Stimulated activated naive B cell treated with anti-CD40 and anti-IgM and Interleukin-4, amounts not matched to agents 10 μg/mL and 1 μg/mL and 100 μg/mL, for 72 hours (primary cell): ENCODE measurements around the gene ATP13A1.
A peak's percentile ranks its signal among the peaks of the same experiment; 100 is the strongest.

Source experiments
- ATAC-seq, 2 donors: fragments of 150-1000 bp; cut with Tn5 transposase; replicated peaks; 2 replicates each; pipeline ENCODE4 v1.10.0; 2021; ENCODE audit warnings: moderate library complexity in 1 of 2
- DNase-seq: peaks from one replicate; pipeline ENCODE4 v3.0.0; 2021
- H3K27ac Mint-ChIP-seq: one replicate; pipeline ENCODE4 v1.8.0; 2022; ENCODE audit warnings: mild to moderate bottlenecking, mixed read lengths
- H3K27me3 Mint-ChIP-seq, 2 donors: one replicate each; pipeline ENCODE4 v1.8.0; 2022; ENCODE audit warnings: mixed read lengths in 2 of 2
- H3K36me3 Mint-ChIP-seq, 2 donors: one replicate each; pipeline ENCODE4 v1.8.0; 2022; ENCODE audit warnings: mixed read lengths in 2 of 2, mild to moderate bottlenecking in 1 of 2
- H3K4me1 Mint-ChIP-seq, 2 donors: one replicate each; pipeline ENCODE4 v1.8.0; 2022; ENCODE audit warnings: mixed read lengths in 2 of 2, mild to moderate bottlenecking in 1 of 2
- H3K4me3 Mint-ChIP-seq, 2 donors: one replicate each; pipeline ENCODE4 v1.8.0; 2022; ENCODE audit warnings: mild to moderate bottlenecking in 2 of 2, mixed read lengths in 2 of 2, moderate library complexity in 1 of 2
- H3K9me3 Mint-ChIP-seq, 2 donors: one replicate each; pipeline ENCODE4 v1.8.0; 2022; ENCODE audit warnings: mixed read lengths in 2 of 2, mild to moderate bottlenecking in 1 of 2

ATP13A1 gene

DNA sequence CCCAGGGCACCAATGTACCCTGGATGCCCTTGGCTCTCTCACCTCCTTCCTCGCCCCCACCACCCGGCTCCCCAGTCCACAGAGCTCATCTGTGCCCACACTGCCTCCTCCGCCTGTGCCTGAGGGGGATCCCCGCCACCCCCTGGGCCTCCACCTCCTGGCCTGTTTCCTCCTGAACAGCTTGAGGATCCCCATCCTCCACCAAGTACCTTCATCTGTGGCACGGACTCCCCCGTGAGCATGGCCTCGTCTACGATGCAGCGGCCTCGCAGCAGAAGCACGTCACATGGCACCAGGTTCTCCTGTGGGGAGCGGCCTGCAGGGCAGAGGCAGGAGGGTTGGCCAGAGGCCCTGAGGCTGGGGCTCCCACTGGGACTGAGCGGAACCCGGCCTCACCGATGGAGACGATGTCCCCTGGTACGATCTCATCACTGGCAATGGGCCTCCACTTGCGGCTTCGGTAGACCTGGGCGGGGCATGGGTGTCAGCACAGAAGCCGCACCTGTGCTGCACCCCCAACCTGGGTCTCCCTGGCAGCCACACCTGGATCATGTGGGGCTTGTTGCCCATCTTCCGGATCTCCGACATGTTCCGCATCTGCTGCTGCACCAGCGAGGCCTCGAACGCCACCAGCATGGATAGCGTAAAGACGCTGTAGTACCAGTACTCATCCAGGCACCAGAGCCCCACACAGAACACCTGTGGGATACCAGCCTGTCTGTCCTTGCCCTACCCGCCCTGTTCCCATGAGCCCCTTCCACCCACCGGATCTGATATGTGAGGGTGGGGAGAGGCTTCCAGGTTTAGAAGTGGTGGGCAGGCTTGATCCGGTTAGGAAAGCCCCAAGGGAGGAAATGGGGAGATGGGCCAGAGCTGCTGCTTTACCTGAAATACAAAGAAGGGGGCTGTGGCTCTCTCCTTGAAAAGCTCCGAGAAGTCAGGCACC is 6.8 kb downstream of the ATP13A1 start:
- peaks cover 15% of the 10 kb centered on the region in 2 donors for H3K4me1 Mint-ChIP-seq
- no peaks in the 10 kb centered on the region for H3K27me3 Mint-ChIP-seq
- H3K27ac Mint-ChIP-seq = peak overlapping the region; percentile 51
- peaks cover 56 to 68% of the 10 kb centered on the region in 2 donors for H3K36me3 Mint-ChIP-seq
- H3K9me3 Mint-ChIP-seq = no peaks in the 10 kb centered on the region
- no peak for ATAC-seq
- no peak overlapping the region for H3K4me3 Mint-ChIP-seq
- DNase-seq = no peak

DNA sequence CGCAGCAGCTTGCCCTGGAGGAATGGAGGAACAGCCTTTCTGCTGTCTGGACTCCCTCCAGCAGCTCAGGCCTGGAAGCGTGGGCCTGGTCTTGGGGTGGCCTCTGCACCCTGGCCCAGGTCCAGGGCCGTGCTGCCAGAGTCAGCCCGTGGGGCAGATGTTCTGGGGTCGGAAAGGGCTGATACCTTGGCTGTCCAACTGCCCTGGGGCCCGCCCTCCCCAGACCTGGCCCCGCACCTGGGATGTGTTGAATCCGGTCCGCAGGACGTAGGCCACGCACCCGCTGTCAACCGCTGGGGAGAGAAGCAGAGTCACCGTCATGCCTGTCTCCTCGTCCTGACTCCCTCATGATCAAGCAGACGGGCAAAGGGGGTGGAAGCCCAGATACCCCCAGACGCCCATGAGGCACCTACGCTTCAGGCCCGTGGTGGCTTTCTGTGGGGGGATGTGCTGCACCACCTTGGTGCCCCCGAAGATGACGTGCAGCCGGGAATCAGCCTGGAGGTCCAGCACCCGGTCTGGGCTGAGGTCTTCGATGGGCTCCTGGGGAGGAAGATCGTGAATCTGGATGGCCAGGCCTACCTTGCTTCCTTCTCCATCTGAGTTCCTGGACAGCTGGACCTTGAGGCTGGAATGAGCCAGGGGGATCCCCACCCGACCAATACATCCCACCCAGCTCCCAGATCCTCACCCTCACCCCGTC is 7.7 kb downstream of the ATP13A1 start:
- Mint-ChIP-seq H3K9me3 (no peaks in the 10 kb centered on the region), H3K4me1 (peaks cover 6 to 7% of the 10 kb centered on the region in 2 donors), H3K27ac (no peak overlapping the region), H3K36me3 (peaks cover 51 to 63% of the 10 kb centered on the region in 2 donors), H3K4me3 (no peak overlapping the region), H3K27me3 (no peaks in the 10 kb centered on the region)
- DNase-seq (no peak), ATAC-seq (no peak)

DNA sequence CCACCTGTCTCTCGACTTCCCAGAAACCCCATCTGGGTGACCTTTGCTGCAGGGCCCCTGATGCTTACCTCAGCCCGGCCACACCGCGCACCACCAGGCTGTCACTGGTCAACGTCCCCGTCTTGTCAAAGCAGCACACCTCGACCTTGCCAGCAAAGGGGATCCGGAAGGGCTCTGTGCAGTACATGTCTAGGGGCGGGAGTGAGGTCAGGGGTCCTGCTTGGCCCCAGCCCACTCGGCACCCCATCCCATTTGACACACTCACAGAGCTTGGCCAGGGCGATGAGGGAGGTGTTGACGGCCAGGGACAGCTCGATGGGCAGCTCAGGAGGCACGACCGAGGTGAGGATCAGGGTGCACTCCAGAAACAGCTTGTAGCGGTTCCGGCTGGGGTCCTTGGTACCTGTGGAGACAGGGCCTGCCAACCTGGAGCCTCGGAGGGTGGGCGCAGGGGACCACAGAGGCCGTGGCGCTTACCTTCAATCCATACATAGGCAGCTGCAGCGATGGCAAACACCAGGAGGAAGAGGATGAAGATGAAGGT is 8.4 kb downstream of the ATP13A1 start:
- peaks cover 56 to 70% of the 10 kb centered on the region in 2 donors for H3K36me3 Mint-ChIP-seq
- DNase-seq = no peak
- H3K27me3 Mint-ChIP-seq = no peaks in the 10 kb centered on the region
- H3K9me3 Mint-ChIP-seq = no peaks in the 10 kb centered on the region
- peaks cover 6 to 9% of the 10 kb centered on the region in 2 donors for H3K4me1 Mint-ChIP-seq
- H3K4me3 Mint-ChIP-seq = no peak overlapping the region
- no peak for ATAC-seq
- no peak overlapping the region for H3K27ac Mint-ChIP-seq

GRCh38 chr19:19654441-19654840 is 9.0 kb downstream of the ATP13A1 start:
- no peak overlapping the region for H3K4me3 Mint-ChIP-seq
- H3K27me3 Mint-ChIP-seq = no peaks in the 10 kb centered on the region
- peaks cover 6% of the 10 kb centered on the region in 2 donors for H3K4me1 Mint-ChIP-seq
- H3K36me3 Mint-ChIP-seq = peaks cover 58 to 68% of the 10 kb centered on the region in 2 donors
- no peak for DNase-seq
- H3K27ac Mint-ChIP-seq = no peak overlapping the region
- no peak for ATAC-seq
- H3K9me3 Mint-ChIP-seq = no peaks in the 10 kb centered on the region

- Mint-ChIP-seq H3K4me3 (no peak overlapping the region), H3K27ac (peak overlapping the region; percentile 62), H3K4me1 (peaks cover 6 to 11% of the 10 kb centered on the region in 2 donors), H3K9me3 (no peaks in the 10 kb centered on the region), H3K36me3 (peaks cover 61 to 69% of the 10 kb centered on the region in 2 donors), H3K27me3 (no peaks in the 10 kb centered on the region)
- no peak for DNase-seq
- no peak for ATAC-seq
These were observed 9.8 kb downstream of the ATP13A1 start for GRCh38 chr19:19653597-19654147.

- H3K9me3 Mint-ChIP-seq = no peaks in the 10 kb centered on the region
- no peak for DNase-seq
- ATAC-seq = no peak
- no peaks in the 10 kb centered on the region for H3K27me3 Mint-ChIP-seq
- no peak overlapping the region for H3K27ac Mint-ChIP-seq
- H3K4me1 Mint-ChIP-seq = peaks cover 6 to 11% of the 10 kb centered on the region in 2 donors
- no peak overlapping the region for H3K4me3 Mint-ChIP-seq
- peaks cover 57 to 69% of the 10 kb centered on the region in 2 donors for H3K36me3 Mint-ChIP-seq
These were observed 10.8 kb downstream of the ATP13A1 start for GRCh38 chr19:19652482-19653295.

GRCh38 chr19:19651076-19651475 is 12.4 kb downstream of the ATP13A1 start:
- Mint-ChIP-seq H3K4me1 (peaks cover 5 to 10% of the 10 kb centered on the region in 2 donors), H3K27me3 (no peaks in the 10 kb centered on the region), H3K36me3 (peaks cover 57 to 65% of the 10 kb centered on the region in 2 donors), H3K27ac (peak overlapping the region; percentile 59), H3K9me3 (no peaks in the 10 kb centered on the region), H3K4me3 (no peak overlapping the region)
- no peak for ATAC-seq
- DNase-seq = no peak

GRCh38 chr19:19650331-19650730 is 13.1 kb downstream of the ATP13A1 start:
- Mint-ChIP-seq H3K27me3 (no peaks in the 10 kb centered on the region), H3K36me3 (peaks cover 59 to 66% of the 10 kb centered on the region in 2 donors), H3K4me3 (no peak overlapping the region), H3K4me1 (peaks cover 5 to 12% of the 10 kb centered on the region in 2 donors), H3K9me3 (no peaks in the 10 kb centered on the region), H3K27ac (peak overlapping the region; percentile 80)
- no peak for ATAC-seq
- DNase-seq = no peak

- no peak for DNase-seq
- Mint-ChIP-seq H3K4me3 (no peak overlapping the region), H3K4me1 (peaks cover 5 to 12% of the 10 kb centered on the region in 2 donors), H3K36me3 (peaks cover 56 to 67% of the 10 kb centered on the region in 2 donors), H3K9me3 (no peaks in the 10 kb centered on the region), H3K27ac (peak overlapping the region; percentile 78), H3K27me3 (no peaks in the 10 kb centered on the region)
- no peak for ATAC-seq
These were observed 13.9 kb downstream of the ATP13A1 start for GRCh38 chr19:19649580-19649995.

DNA sequence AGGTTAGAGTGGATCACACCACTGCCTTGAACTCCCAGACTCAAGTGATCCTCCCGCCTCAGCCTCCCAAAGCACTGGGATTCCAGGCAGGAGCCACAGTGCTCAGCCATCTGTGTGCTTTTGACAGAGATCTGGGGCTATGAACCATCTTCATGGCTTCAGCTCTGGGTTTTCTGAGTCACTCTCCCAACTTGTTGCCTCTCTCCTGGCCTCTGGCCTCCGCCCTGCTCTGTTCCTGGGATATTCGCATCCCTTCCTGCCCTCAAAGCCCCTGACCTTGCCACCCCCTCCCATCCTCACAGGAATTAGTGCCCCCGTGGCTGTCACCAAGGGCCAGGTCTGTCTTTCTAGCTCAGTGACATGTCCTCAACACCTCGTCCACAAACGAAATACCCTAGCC is 14.3 kb downstream of the ATP13A1 start:
- H3K9me3 Mint-ChIP-seq = no peaks in the 10 kb centered on the region
- H3K4me1 Mint-ChIP-seq = peaks cover 10 to 12% of the 10 kb centered on the region in 2 donors
- DNase-seq (no peak), ATAC-seq (no peak)
- no peak overlapping the region for H3K4me3 Mint-ChIP-seq
- H3K36me3 Mint-ChIP-seq = peaks cover 53 to 69% of the 10 kb centered on the region in 2 donors
- no peaks in the 10 kb centered on the region for H3K27me3 Mint-ChIP-seq
- H3K27ac Mint-ChIP-seq = peak overlapping the region; percentile 78

DNA sequence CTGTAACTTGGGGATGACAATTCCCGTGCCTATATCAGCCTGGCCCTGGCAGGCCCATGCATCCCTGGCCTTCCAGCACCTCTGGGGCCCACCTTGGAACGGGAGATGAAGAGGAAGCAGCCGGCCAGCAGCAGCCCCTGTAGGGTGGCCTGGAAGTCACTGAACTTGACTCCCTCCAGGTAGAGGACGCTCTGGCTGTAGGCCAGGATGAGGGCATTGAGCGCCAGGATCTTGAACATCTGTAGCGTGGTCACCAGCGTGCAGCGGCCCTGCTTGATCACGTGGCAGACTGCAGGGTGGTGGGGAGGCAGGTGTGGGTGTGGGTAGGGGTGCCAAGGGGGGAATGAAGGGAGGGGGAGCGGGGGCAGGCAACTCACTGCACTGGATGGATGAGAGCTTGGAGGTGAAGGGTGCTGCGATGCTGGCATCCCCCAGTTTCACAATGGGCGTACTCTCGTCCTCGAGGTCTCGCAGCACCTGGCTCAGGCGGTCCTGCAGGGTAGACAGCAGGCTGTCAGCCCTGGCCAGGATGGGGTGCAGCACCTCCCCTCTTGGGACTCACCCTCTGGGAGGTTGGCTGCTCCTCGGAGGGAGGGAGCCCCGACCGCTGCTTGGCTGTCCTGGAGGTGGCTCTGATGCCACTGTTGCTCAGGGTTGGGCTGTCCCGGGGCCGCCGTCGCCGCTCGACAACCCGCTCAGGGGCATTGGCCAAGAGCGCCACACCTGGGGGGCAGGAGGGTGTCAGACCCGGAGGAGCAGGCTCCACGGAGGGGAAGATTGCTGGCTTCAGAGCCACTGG is 16.2 kb downstream of the ATP13A1 start:
- peak overlapping the region; percentile 89 for H3K27ac Mint-ChIP-seq
- no peak overlapping the region for H3K4me3 Mint-ChIP-seq
- H3K27me3 Mint-ChIP-seq = no peaks in the 10 kb centered on the region
- peaks cover 49 to 60% of the 10 kb centered on the region in 2 donors for H3K36me3 Mint-ChIP-seq
- no peaks in the 10 kb centered on the region for H3K9me3 Mint-ChIP-seq
- H3K4me1 Mint-ChIP-seq = peaks cover 14 to 26% of the 10 kb centered on the region in 2 donors
- DNase-seq (no peak), ATAC-seq (no peak)

DNA sequence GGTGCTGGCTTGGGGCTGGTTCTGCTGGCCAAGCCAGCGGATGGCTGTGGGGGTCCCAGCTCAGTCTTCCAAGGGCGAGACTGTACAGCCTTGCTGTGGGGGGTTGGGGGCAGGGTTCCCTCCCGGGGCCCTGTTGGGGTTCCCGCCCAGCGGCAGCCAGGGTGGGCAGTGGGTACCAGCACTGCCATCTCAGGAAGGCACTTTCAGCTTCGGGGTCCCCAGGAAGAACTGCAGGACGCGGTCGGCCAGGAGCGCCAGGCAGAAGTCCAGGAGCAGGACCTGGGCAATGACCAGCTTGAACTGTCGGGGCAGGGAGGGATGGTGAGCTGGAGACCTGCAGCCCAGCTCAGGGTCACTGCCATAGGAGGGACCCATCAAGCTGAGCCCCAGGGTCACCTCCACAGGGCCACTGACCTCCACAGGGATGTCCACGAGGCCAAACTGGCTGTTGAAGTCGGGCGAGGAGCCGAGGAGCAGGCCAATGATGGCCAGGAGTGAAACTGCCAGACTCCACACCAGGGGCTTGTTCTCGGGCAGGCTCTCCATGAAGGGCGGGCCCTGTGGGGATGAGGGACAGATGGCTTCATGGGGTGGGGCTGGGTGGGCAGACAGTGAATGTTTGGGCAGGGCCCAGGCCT is 18.1 kb downstream of the ATP13A1 start:
- peaks cover 41 to 52% of the 10 kb centered on the region in 2 donors for H3K36me3 Mint-ChIP-seq
- peaks cover 15 to 35% of the 10 kb centered on the region in 2 donors for H3K4me1 Mint-ChIP-seq
- H3K27ac Mint-ChIP-seq = peak overlapping the region; percentile 51
- no peak overlapping the region for H3K4me3 Mint-ChIP-seq
- no peaks in the 10 kb centered on the region for H3K9me3 Mint-ChIP-seq
- no peaks in the 10 kb centered on the region for H3K27me3 Mint-ChIP-seq
- ATAC-seq (no peak), DNase-seq (no peak)

GRCh38 chr19:19644054-19644388 is 19.5 kb downstream of the ATP13A1 start:
- no peaks in the 10 kb centered on the region for H3K27me3 Mint-ChIP-seq
- peaks cover 18 to 35% of the 10 kb centered on the region in 2 donors for H3K4me1 Mint-ChIP-seq
- H3K36me3 Mint-ChIP-seq = peaks cover 42 to 52% of the 10 kb centered on the region in 2 donors
- H3K9me3 Mint-ChIP-seq = no peaks in the 10 kb centered on the region
- no peak for DNase-seq
- no peak for ATAC-seq
- H3K4me3 Mint-ChIP-seq = peak overlapping the region; percentile 99 to 100
- peak overlapping the region; percentile 99 for H3K27ac Mint-ChIP-seq
